Smooth muscle cell (in vitro differentiated cells): ENCODE data around the gene TMEM131. TPM values are rescaled to one million over a fixed set of nuclear protein-coding genes. Genes with fewer than 3 reads are reported as not detected.
"Not testable (repeated sequence)": the region's sequence is repeated elsewhere in the genome, so short reads cannot be mapped to it uniquely, and the experiment has no call there.

Experiments used
- DNase-seq: peaks from one replicate; lab custom pipeline; 2025; ENCODE audit not compliant: unreplicated experiment; lab: John Stamatoyannopoulos, UW
- H2AFZ ChIP-seq: fragments of 200-600 bp; sonication (generic); 2 replicates; pipeline ENCODE4 v1.6.0; 2016; ENCODE audit warnings: antibody characterized with exemption, low read depth, mild to moderate bottlenecking
- H3F3A ChIP-seq: fragments of 200-600 bp; sonication (generic); 2 replicates; pipeline ENCODE4 v1.6.0; 2017; ENCODE audit warnings: antibody characterized with exemption, low read depth
- H3K27ac ChIP-seq: fragments of 200-600 bp; sonication (generic); 2 replicates; pipeline ENCODE4 v1.5.1; 2016; ENCODE audit warnings: low read depth, mild to moderate bottlenecking
- H3K27me3 ChIP-seq: fragments of 200-600 bp; sonication (generic); 2 replicates; pipeline ENCODE4 v1.6.1; 2016; ENCODE audit warnings: low read depth, mild to moderate bottlenecking
- H3K36me3 ChIP-seq: fragments of 200-600 bp; sonication (generic); 2 replicates; pipeline ENCODE4 v1.5.1; 2016; ENCODE audit warnings: low read depth
- H3K4me1 ChIP-seq: fragments of 200-600 bp; sonication (generic); 2 replicates; pipeline ENCODE4 v1.5.1; 2016; ENCODE audit warnings: low read depth
- H3K4me2 ChIP-seq: fragments of 200-600 bp; sonication (generic); 2 replicates; pipeline ENCODE4 v1.6.0; 2016; ENCODE audit warnings: mild to moderate bottlenecking
- H3K4me3 ChIP-seq: fragments of 200-600 bp; sonication (generic); 2 replicates; pipeline ENCODE4 v1.5.1; 2016; ENCODE audit warnings: mild to moderate bottlenecking
- H3K79me2 ChIP-seq: fragments of 200-600 bp; sonication (generic); 2 replicates; pipeline ENCODE4 v1.6.0; 2016; ENCODE audit warnings: low read depth, mild to moderate bottlenecking
- H3K9ac ChIP-seq: fragments of 200-600 bp; sonication (generic); 2 replicates; pipeline ENCODE4 v1.6.0; 2016; ENCODE audit warnings: low read depth
- H3K9me3 ChIP-seq: fragments of 200-600 bp; sonication (generic); replicated peaks from 2 replicates; pipeline ENCODE4 v1.5.1; 2016; ENCODE audit warnings: low read depth
- H4K20me1 ChIP-seq: fragments of 200-600 bp; sonication (generic); 2 replicates; pipeline ENCODE4 v1.6.0; 2016; ENCODE audit warnings: low read depth
- WGBS: methylation state at CpG from one replicate; pipeline ENCODE4 v1.1.7; 2016; ENCODE audit warnings: low lambda C conversion rate; 5-methylcytosine and 5-hydroxymethylcytosine counted together
- polyA plus RNA-seq: library from polyadenylated mRNA; unstranded; fragments of >200 nt; fragmentation: Nextera tagmentation; extraction: Ambion mirVana; gene quantifications from 2 replicates; pipeline ENCODE4 v1.2.1, GENCODE V29; 2016
- total RNA-seq: library from RNA; depleted of rRNA; stranded (reverse); fragments of >200 nt; gene quantifications from 2 replicates; pipeline ENCODE4 v1.2.3, GENCODE V29; 2014
- TF ChIP-seq, protein P1 (sequence below): fragments of 200-600 bp; sonication (generic); IDR thresholded peaks from 2 replicates; pipeline ENCODE4 v1.5.1; 2017; ENCODE audit warnings: borderline replicate concordance, mild to moderate bottlenecking, antibody characterized with exemption; ENCODE audit not compliant: insufficient read depth, poor library complexity, severe bottlenecking

Gene TMEM131
- total and polyA plus RNA-seq, 2 experiments from 2014 or later: 16.7 to 32.3 TPM

DNA sequence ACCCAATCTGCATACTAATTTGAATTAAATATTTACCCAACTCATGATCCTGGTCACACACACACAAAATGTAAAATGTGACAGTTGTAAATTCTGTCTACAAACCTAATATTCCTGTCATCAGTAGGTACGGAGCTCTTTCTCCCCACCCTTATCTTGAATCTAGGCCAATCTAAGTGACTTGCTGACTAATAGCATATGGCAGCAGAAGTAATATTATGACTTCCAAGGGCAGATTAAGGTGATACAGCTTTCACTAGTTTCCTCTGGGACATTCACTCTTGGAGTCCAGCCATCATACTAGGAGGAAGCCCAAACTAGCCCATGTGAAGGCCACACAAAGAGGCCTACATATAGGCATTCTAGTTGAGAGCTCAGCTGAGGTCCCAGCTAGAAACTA, 89.4 kb downstream of the TMEM131 start:
- Histone ChIP-seq H3K9me3 (no peaks in the 10 kb centered on the region), H3K27ac (no peak overlapping the region), H3F3A (no peaks in the 10 kb centered on the region), H2AFZ (no peak overlapping the region), H3K79me2 (peaks cover 17% of the 10 kb centered on the region), H3K36me3 (peaks cover 14% of the 10 kb centered on the region), H3K9ac (no peak overlapping the region), H4K20me1 (peaks cover 41% of the 10 kb centered on the region), H3K4me2 (no peak overlapping the region), H3K4me1 (no peaks in the 10 kb centered on the region), H3K27me3 (no peaks in the 10 kb centered on the region), H3K4me3 (no peak overlapping the region)
- DNase-seq: no peak
- WGBS: 88% methylated on average over 1 of the region's 1 CpG
- TF ChIP-seq, protein P1, sequence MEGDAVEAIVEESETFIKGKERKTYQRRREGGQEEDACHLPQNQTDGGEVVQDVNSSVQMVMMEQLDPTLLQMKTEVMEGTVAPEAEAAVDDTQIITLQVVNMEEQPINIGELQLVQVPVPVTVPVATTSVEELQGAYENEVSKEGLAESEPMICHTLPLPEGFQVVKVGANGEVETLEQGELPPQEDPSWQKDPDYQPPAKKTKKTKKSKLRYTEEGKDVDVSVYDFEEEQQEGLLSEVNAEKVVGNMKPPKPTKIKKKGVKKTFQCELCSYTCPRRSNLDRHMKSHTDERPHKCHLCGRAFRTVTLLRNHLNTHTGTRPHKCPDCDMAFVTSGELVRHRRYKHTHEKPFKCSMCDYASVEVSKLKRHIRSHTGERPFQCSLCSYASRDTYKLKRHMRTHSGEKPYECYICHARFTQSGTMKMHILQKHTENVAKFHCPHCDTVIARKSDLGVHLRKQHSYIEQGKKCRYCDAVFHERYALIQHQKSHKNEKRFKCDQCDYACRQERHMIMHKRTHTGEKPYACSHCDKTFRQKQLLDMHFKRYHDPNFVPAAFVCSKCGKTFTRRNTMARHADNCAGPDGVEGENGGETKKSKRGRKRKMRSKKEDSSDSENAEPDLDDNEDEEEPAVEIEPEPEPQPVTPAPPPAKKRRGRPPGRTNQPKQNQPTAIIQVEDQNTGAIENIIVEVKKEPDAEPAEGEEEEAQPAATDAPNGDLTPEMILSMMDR: no peak

DNA sequence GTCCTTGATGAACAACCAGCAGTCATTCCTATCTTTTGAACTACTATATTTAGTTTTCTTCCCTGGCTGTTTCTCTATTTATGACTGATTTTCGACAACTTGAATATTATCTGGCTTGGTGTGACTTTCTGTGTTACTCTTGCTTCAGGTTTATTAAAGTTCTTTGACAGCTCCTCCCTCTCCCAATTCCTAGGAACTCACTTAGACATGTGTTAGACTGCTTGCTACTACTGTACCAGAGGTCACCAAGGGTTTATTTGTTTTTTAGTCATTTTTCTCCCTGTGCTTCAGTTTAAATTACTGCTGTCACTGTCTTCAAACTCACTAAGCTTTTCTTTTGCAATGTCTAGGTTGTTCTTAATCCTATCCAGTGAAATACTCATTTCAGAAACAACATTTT, 90.5 kb downstream of the TMEM131 start:
- Histone ChIP-seq H3K79me2 (peaks cover 10% of the 10 kb centered on the region), H3F3A (no peaks in the 10 kb centered on the region), H3K36me3 (peaks cover 5% of the 10 kb centered on the region), H3K9me3 (no peaks in the 10 kb centered on the region), H3K27ac (no peak overlapping the region), H2AFZ (no peak overlapping the region), H3K9ac (no peak overlapping the region), H3K4me2 (no peak overlapping the region), H4K20me1 (peaks cover 42% of the 10 kb centered on the region), H3K4me3 (no peak overlapping the region), H3K4me1 (no peaks in the 10 kb centered on the region), H3K27me3 (no peaks in the 10 kb centered on the region)
- WGBS: 97% methylated on average over 1 of the region's 1 CpG
- TF ChIP-seq, protein P1: no peak
- no peak for DNase-seq

DNA sequence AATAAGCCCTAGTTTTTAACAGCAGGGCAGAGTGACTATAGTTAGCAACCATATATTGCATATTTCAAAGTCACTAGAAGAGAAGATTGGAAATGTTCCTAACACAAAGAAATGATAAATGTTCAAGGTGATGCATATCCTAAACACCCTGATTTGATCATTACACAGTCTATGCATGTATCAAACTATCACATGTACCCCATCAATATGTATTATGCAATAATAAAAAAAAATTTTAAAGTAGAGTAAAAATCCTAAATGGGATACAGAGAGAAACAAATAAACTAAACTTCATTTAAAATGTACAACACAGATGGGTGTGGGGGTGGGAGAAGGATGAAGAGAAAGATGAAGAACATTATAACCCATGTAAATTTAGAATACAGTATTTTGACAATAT, 93.9 kb downstream of the TMEM131 start:
- H3K9ac ChIP-seq: no peak overlapping the region
- H3K27me3 ChIP-seq: no peaks in the 10 kb centered on the region
- DNase-seq: no peak
- no peak overlapping the region for H3K4me3 ChIP-seq
- H3K27ac ChIP-seq: no peak overlapping the region
- TF ChIP-seq, protein P1: no peak
- no peaks in the 10 kb centered on the region for H3K9me3 ChIP-seq
- H3K36me3 ChIP-seq: peaks cover 3% of the 10 kb centered on the region
- no peaks in the 10 kb centered on the region for H3F3A ChIP-seq
- H3K4me1 ChIP-seq: no peaks in the 10 kb centered on the region
- H2AFZ ChIP-seq: no peak overlapping the region
- no peaks in the 10 kb centered on the region for H3K79me2 ChIP-seq
- peaks cover 40% of the 10 kb centered on the region for H4K20me1 ChIP-seq
- no peak overlapping the region for H3K4me2 ChIP-seq

DNA sequence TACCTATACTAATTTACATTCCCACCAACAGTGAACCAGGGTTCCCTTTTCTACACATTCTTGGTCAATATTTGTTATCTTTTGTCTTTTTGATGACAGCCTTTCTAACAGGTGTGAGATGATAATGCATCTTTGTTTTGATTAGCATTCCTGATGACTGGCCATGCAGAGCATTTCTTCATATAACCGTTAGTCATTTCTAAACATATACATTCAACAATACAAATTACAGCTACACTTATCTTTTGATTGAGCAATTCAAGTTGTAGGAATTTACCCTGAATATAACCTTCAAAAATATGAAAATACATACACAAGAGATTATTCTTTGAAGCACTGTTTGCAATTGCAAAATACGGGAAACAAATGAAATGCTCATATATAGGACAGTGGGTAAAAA, 94.9 kb downstream of the TMEM131 start:
- Histone ChIP-seq H3K4me2 (no peak overlapping the region), H4K20me1 (peaks cover 40% of the 10 kb centered on the region), H3K4me1 (no peaks in the 10 kb centered on the region), H2AFZ (no peak overlapping the region), H3K9me3 (no peaks in the 10 kb centered on the region), H3K9ac (no peak overlapping the region), H3K4me3 (no peak overlapping the region), H3F3A (no peaks in the 10 kb centered on the region), H3K27me3 (no peaks in the 10 kb centered on the region), H3K79me2 (no peaks in the 10 kb centered on the region), H3K36me3 (peaks cover 3% of the 10 kb centered on the region), H3K27ac (no peak overlapping the region)
- WGBS: 96% methylated on average over 2 of the region's 2 CpGs
- TF ChIP-seq, protein P1: no peak
- DNase-seq: no peak

DNA sequence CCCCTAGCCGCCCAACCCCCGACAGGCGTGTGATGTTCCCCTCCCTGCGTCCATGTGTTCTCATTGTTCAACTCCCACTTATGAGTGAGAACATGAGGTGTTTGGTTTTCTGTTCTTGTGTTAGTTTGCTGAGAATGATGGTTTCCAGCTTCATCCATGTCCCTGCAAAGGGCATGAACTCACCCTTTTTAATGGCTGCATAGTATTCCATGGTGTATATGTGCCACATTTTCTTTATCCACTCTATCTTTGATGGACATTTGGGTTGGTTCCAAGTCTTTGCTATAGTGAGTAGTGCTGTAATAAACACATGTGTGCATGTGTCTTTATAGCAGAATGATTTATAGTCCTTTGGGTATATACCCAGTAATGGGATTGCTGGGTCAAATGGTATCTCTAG, 102.7 kb downstream of the TMEM131 start:
- not testable (repeated sequence) for H3F3A ChIP-seq, H3K79me2 ChIP-seq, H3K9me3 ChIP-seq, H3K9ac ChIP-seq, H4K20me1 ChIP-seq, H3K27ac ChIP-seq, H3K36me3 ChIP-seq, DNase-seq, H3K4me3 ChIP-seq, H3K4me1 ChIP-seq, H2AFZ ChIP-seq, H3K4me2 ChIP-seq, H3K27me3 ChIP-seq
- 100% methylated on average over 4 of the region's 4 CpGs for WGBS
